Thyroid gland (tissue), 4 donors: ENCODE results near the gene CNPPD1.

Experiments
- POLR2A ChIP-seq, 2 donors: fragments of 450-650 bp; IDR thresholded peaks; one replicate each; pipeline ENCODE4 v1.6.1; 2017; ENCODE audit warnings: antibody characterized with exemption in 2 of 2, mild to moderate bottlenecking in 2 of 2, moderate library complexity in 1 of 2
- TF ChIP-seq, protein P1 (sequence below), 6 experiments: fragments of 200-600 bp in 3 of 6; fragments of 450-650 bp in 3 of 6; sonication (generic) in 3 of 6; IDR thresholded peaks; one replicate each; pipeline ENCODE4 v1.5.1; 2016 to 2019; ENCODE audit warnings: antibody characterized with exemption in 6 of 6, mild to moderate bottlenecking in 2 of 6, inconsistent platforms in 1 of 6, moderate library complexity in 1 of 6

DNA sequence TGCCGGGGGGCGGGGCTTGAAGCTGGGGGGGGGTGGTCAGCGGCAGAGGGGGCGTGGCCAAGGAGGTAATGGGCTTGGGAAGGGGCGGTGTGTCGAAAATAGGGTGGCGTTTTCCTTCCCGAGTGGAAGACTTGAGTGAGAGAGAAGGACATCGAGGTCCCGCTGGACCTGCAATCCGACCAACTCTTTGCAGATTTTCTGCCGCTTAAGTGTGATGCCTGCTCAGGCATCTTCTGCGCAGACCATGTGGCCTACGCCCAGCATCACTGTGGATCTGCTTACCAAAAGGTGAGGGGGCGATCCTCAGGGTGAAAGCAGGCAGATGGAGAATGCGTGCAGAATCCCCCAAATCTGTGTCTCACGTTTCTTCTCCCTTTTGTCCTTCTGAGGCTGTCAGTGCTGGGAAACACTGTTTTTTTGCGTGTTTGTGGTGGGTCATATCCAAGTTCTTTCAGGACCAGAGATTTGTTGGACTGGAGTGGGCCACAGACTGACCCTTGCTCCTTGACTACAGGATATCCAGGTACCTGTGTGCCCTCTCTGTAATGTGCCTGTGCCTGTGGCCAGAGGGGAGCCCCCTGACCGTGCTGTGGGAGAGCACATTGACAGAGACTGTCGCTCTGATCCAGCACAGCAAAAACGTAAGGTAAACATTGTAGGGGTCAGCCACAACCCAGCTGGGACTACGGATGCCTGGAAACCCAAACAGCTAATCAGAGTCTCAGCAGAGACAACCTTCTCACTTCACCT, 30.6 kb upstream of the CNPPD1 start:
- TF ChIP-seq, protein P1, sequence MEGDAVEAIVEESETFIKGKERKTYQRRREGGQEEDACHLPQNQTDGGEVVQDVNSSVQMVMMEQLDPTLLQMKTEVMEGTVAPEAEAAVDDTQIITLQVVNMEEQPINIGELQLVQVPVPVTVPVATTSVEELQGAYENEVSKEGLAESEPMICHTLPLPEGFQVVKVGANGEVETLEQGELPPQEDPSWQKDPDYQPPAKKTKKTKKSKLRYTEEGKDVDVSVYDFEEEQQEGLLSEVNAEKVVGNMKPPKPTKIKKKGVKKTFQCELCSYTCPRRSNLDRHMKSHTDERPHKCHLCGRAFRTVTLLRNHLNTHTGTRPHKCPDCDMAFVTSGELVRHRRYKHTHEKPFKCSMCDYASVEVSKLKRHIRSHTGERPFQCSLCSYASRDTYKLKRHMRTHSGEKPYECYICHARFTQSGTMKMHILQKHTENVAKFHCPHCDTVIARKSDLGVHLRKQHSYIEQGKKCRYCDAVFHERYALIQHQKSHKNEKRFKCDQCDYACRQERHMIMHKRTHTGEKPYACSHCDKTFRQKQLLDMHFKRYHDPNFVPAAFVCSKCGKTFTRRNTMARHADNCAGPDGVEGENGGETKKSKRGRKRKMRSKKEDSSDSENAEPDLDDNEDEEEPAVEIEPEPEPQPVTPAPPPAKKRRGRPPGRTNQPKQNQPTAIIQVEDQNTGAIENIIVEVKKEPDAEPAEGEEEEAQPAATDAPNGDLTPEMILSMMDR (IDR thresholded peaks at IDR 0.05) = no peak
- TF ChIP-seq POLR2A (IDR thresholded peaks at IDR 0.05) = peak in 1 of 2 donors; percentile 28
